GM19240 (cell line): Measurements from ENCODE around the gene SPATA3.
"Not testable (repeated sequence)": the region's sequence is repeated elsewhere in the genome, so short reads cannot be mapped to it uniquely, and the experiment has no call there.

ENCODE experiments used
- DNase-seq: peaks from one replicate; pipeline ENCODE4 v3.0.0; 2011; ENCODE audit warnings: low spot score; ENCODE audit not compliant: insufficient read length

SPATA3 gene

DNA sequence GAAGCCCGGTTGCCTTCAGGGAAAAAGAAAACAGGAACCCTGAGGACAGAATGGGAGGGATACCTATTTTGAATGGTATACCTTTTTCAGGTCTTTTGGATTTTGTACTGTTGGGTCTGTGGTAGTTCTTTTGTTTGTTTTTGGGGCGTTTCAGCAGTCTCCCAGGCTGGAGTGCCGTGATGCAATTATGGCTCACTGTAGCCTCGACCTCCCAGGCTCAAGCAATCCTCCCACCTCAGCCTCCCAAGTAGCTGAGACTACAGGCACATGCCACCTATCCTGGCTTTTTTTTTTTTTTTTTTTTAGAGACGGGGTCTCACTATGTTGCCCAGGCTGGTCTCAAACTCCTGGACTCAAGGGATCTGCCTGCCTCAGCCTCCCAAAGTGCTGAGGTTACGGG lies 27.6 kb upstream of the SPATA3 start:
- not testable (repeated sequence) for DNase-seq

DNA sequence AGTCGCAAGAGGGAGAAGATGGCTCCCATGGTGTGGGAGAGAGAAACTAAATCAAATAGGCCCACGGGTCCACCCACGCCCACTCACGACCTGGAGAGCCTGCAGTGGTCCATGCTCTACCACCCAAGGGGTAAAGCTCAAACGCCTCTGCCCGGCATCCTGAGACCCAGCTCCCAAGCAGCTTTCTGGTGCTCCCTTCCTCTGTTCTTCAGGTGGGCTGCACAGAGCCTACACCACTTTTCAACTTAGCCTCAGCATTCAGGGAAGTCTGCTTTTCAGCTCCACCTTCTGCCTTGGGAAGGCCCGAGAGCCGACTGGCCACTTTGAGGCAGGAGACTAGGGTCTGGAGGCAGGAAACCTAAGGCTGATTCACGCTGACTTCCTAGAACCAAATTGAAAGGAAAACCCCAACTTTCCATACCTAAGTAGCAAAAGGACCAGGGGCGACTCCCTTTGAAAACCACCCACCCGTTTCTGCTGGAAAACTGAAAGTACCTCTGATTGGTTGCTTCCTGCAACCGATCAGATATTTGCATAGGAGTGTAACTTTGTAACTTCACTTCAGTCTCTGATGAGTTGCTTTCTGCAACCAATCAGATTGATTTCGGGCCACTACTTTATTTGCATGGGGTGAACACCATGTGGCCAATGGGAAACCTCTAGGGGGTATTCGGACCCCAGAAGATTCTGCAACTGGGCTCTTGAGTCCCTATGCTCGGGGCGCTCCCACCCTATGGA lies 26.8 kb upstream of the SPATA3 start:
- no peak for DNase-seq

DNA sequence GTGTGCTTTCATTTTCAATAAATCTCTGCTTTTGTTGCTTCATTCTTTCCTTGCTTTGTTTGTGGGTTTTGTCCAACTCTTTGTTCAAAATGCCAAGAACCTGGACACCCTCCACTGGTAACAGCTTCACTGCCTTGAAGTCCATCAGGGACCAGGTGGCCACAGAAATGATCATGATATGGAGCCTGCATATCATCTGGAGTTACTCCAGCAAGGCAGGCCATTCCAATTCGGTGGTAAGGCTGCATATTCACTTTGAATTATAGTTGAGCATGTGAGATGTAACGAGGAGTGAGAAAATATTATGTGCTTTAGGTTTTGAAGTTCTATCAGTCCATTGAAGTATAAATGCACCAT lies 26.3 kb upstream of the SPATA3 start:
- no peak for DNase-seq

DNA sequence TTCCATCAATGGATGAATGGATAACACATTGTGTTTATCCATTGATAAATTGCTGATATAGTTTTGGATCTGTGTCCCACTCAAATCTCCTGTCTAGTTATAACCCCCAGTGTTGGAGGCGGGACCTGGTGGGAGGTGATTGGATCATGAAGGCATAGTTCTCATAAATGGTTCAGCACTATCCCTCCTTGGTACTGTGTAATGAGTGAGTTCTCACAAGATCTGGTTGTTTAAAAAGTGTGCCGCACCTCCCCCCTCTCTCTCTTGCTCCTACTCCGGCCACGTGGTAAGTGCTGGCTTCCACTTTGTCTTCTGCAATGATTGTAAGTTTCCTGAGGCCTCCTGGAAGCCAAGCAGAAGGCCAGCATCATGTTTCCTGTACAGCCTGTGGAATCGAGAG lies 23.9 kb upstream of the SPATA3 start:
- DNase-seq, result no peak

DNA sequence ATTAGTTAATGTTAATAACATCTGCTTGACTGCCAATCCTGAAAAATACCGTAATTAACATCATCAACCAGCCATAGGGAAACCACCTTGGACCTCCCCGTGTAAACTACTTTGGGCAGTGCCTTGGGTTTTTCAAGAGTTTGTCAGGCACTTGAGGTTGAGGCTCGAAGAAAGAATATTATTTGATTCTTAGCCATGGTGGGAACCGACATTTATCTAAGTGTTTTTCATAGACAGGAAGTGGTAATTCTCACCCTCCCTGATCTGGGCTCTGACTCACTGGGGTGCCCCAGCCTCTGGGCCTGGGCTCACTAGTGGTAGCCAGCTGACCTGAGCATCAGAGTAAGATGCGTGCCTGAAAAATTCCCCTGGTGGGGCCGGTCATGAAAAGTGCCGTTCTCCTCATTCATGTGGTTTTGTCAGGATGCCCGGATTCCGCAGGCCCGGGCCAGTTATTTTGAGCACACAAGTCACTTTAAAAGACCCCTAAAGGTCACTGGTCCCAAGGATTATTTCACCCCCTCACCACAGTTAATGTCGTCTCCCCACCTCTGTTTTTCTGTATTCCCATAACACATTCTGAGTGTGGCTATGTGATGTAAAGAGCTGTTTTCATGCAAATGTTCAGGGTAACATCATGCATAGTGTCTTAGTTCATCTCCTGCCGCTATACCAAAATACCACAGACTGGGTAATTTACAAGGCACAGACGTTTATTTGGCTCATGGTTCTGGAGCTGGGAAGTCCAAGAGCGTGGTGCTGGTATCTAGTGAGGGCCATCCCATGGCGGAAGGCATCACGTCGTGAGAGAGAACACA lies 21.6 kb upstream of the SPATA3 start:
- DNase-seq, result peak; percentile 60

DNA sequence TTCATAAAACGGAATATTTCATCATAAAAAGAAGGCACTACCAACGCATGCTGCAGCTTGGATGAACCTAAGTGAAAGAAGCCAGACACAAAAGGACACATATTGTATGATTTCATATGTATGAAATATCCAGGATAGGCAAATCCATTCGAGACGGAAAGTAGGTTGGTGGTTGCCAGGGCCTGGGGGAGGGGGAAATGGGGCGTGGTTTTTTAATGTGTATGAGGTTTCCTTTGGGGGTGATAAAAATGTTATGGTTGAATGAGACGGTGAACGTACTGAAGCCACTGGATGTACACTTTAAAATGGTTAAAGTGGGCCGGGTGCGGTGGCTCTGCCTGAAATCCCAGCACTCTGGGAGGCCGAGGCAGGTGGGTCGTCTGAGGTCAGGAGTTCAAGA lies 20.0 kb upstream of the SPATA3 start:
- DNase-seq, result no peak

DNA sequence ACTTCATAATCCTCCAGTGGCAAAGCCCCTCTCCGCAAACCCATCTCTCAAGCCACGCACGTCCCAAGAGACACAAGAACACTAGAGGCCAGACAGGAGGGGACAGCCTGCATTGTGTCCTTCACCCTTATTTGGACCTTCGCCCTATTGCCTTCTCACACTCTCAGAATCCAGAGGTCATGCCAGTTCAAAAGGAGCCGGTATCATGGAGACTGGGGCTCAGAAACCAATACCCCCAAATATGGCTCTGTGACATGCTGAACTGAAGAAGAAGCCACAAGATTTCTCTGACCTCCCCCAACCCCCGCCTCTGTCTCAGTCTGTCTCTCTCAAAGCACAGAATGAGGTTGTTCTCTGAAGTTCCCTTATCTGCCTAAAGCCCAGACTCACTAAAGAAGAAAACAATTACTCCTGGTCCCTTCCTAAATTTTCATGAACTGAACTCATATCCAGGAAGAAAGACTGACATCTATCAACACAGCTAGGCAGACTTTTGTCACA lies 19.2 kb upstream of the SPATA3 start:
- no peak for DNase-seq

DNA sequence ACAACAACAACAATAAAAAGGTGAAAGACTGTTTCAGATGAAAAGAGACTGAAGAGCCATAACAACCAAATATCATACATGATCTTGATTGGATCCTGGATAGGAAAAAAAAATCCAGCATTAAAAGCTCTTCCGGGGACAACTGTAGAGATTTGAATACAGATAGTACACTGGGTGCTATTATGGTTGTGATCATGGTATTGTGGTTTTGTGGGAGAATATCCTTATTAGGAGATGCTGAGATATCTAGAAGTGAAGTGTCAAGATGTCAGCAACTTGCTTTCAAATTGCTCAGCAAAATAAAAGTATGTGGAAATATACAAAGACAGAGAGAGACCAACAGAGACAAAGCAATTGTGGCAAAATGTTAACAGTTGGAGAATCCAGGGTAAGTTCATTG lies 15.5 kb upstream of the SPATA3 start:
- no peak for DNase-seq

DNA sequence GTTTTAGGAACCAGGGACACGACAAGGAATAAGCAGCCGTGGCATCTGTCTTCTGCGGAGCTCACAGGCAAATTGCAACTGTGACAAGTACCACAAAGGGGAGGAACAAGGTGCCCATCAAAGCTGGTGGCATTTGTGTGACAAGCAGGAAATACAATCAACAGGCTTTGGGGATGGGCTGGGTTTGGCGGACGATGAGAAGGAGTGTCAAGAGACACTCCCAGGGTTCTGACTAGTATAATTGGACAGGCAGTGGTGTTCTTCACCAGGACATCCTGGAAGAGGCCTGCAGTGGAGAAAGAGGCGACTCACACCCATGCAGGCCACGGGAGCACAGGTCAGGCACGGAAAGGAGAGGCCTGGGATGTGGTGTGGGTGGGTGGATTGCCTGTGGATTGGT lies 14.2 kb upstream of the SPATA3 start:
- no peak for DNase-seq

DNA sequence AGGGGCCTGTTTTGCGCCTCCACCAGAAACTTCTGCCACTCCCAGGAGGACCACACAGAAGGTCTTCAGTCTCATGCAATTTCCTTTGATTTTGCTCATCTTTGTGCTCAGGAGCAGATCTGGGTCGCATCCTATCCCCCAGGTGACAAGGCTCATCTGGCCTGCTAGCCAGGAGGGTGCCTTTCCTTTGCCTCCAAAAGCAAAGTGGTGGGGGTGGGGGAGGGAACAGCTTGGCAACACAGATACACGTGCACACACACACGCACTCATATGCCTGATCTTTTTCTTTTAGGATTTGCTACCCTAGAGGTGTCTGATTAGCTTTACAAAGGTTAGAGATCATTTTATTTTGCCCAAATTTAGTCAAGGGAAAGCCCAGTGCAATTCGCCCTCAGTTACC lies 13.8 kb upstream of the SPATA3 start:
- no peak for DNase-seq

DNA sequence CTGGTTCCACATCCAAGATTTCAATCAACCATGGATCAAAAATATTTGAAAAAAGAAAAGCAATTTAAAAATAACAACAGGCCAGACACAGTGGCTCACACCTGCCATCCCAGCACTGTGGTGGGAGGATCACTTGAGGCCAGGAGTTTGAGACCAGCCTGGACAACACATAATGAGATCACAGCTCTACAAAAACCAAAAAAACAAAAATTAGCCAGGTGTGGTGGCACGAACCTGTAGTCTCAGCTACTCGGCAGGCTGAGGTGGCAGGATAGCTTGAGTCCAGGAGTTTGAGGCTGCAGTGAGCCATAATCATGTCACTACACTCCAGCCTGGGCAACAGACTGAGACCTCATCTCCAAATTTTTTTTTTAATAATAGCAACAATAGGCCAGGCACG lies 13.4 kb upstream of the SPATA3 start:
- DNase-seq, result no peak

DNA sequence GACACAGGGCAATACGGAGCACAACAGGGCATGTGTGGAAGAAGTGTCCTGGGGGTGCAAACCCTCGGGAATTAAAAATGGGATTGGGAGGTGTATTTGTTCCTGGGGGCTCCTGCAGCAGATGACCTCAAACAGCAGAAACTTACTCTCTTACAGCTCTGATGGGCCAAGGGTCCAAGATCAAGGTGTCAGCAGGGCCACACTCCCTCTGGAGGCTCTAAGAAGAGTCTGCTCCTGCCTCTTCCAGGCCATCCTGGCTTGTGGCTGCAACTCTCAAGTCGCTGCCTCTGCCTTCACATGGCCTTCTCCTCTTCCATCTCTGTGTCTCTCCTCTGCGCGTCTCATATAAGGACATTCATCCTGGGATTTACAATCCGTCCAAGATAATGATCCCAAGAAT lies 12.4 kb upstream of the SPATA3 start:
- no peak for DNase-seq

DNA sequence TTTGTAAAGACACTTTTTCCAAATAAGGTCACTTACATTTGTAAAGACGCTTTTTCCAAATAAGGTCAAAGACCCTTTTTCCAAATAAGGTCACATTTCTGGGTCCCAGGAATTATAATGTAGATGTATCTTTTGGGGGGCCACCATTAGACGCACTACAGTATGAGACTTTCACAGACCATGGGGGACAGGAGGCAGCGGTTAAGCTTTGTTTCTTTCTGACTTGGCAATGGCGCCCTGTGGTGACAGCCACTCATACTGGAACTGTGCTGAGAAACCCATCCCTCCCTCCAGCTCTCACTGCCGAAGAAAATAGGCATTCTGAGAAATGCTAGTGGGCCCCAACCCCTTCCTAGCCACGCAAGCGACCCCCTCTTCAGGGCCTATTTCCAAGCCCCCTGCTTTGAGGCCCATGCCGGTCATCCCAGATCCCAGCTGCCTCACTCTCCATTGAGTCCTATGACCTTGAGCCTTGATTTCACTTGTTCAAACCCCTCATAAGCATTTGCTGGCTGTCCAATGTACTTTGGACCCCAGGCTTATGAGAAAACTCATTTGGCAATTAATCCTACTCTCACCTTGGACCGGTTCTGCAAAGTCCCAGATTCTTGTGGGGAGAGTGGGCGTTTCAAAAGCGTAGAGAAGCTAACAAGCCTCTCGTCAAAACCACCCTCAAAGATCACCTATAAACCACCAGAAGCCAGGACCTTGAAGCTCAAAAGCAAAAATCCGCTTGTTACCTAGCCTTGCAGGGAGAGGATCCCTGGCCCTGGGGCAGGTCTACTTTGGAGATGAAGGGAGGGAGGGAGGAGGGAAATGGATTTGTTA lies 11.3 kb upstream of the SPATA3 start:
- no peak for DNase-seq

DNA sequence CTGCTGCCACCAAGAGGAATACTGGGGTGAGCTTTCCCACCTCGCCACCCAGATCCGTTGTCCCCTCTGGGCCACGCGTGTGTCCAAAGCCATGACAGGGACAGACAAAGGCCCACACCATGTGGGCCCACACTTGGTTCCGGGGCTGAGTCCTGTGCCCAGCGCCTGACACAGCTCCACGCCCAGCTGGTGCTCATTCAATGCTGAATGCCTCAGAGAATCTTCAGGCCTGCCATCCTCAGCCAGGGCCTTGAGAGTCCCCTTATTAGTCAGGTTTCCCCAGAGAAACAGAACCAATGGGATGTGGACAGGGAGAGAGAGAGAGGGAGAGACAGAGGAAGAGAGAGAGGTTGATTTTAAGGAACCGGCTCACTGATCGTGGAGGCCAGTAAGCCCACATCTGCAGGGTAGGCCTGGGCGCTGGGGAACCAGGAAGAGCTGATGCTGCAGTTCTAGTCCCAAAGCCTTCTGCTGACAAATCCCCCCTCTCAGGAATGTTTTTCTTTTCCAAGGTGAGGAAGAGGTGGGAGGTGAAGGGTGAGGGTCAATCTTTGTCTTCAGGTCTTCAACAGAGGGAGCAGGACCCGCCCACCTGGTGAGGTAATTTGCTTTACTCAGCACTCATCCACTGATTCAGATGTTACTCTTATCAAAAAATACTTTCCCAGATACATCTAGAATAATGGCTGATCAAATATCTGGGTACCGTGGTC lies 10.2 kb upstream of the SPATA3 start:
- no peak for DNase-seq

DNA sequence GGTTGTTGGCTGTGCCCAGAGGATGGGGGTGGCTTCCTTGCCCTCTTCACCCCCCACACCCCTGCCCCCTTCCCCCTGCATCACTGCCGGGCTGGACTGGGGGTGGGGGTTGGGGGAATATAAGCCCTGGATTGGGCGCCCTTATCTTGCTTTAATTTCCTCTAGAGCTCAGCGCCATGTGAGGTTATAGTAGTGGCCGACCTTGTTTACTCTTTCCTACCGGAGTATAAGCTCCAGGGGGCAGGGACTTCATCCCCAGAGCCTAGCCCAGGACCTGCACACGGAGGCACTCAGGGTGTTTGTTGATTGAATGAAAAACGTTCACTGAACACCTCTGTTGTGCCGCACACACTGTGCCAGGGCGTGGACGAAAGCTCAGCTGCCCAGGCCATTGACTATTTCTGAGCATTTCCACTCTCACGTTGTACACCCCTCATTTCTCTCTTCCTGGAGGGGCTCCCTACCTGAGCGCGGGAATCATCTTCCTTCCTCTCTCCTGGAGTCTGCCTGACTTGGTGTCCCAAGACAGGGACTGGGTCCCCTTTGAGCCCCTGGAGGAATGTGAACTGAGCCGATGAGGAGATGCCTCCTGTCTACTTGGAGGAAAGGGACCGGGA lies 9.3 kb upstream of the SPATA3 start:
- DNase-seq, result no peak

DNA sequence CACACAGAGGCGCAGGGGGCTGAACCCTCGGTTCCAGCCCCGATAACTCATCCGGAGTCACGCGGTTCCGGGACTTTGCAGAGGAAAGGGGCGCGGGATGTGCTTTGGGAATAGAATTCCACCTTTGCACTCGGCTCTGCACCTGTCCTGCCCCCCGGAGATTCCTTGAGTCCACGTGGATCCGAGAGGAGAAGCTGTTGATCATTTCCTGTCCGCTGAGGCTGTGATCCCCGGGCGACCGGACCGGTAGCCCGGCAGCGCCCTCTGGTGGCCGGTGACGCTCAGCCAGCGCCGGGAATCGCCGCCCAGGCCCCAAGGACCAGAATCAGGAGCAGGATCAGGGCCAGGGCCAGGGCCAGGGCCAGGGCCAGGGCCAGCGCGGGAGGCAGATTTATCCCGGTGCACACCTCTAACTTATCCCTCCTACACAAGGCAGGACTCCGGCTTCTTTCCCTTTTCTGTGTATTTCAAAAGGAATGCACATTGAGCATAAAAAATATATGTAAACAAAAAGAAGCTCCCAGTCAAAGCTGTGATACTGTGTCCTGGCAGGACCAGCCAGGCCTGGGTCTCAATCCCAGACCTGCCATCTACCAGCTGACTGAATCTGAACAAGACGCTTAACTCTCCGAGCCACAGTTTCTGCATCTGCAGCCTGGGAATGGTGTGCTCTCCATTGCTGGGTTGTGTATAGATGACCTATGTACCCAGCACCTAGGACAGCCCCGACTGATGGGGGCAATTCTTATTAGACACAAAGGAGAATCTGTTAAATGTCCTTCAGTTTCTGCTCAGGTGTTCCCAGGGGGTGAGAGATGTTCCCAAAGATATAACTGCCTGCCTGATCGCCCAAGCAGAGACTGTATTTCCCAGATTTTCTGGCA lies 8.5 kb upstream of the SPATA3 start:
- peak; percentile 96 for DNase-seq

DNA sequence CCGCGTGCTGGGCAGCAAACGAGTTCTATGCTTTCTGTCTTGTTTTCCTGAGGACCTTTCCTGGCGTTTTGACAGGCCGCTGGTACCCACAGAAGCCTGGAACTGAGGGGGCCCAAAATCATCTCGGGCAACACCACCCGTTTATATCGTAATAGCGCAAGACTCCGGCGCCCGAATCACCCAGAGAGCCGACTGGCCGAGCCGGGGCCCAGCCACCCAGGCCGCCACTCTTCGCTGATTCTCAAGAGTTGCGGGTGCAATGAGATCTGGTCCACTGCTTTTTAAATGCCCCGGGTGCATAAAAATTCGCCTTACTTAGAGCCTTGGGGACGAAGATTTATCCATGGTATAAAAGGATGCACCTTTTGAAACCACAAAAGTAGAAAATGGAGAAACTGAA lies 6.2 kb upstream of the SPATA3 start:
- no peak for DNase-seq

DNA sequence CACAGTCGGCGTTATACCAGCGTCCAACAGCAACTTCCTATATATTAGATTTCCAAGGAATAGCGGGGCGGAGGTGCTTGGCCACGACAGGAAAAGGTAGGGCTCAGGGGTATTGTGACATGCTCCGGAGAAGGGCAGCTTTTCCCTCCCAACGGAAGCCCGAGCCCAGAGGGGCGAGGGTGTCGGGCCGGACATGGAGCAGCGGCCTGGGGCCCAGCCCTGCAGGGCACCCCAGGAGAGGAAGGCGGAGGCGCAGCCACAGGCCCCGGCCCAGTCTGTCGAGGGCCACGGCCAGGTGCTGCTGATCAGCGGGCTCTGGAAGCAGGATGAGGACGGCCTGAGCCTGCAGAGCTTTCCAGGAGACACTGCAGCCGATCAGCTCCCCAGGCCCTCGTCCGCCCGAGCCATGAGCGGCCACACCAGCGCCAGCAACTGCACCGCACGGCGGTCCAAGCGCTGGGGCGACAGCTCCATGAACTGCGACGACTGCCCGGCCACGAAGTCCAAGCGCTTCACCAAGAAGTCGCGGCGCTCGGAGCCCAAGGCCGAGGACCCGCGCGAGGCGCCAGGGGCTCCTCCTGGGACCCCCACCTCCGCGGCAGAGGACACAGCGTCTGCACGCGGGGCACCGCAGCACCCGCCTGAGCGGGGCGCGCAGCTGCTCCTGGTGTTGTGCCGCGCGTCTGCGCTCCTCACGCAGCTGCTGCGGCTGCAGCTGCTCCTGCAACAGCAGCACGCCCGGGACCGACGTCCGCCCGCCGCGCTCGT lies 5.6 kb upstream of the SPATA3 start:
- DNase-seq, result no peak

DNA sequence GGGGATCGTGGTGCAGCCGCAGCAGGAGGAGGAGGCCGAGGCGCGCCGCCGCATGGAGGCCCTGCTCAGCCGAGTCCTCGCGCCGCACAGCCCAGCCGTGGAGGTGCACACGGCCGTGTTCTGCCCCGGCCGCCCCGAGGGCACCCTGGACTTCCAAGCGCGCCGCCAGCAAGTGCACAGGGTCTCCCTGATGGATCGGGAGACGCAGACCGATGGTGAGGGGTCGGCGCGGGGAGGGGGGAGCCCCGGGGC lies 5.1 kb upstream of the SPATA3 start:
- DNase-seq, result no peak

DNA sequence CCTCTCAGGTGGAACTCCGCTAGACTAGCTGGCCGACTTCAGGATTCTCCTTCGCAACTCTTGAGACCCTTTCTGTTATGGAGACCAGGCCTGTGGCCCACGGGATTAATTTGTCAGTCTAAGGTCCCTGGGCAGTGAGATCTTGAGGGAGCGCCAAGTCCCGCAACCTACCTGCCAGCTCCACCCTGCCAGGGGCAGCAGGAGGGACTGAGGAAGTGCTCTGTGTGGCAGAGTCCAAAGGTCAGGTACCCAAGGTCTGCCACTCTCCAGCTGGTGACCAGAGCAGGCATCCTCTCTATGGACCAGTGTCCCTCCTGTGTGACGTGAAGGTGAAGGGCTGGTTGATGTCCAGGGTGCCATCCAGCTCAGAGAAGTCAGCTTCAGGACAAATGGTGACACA lies 4.3 kb upstream of the SPATA3 start:
- no peak for DNase-seq
